ENCODE data around the gene SLAMF7. TPM values are rescaled to one million over a fixed set of nuclear protein-coding genes. Genes with fewer than 3 reads are reported as not detected.

The SLAMF7 gene
- total and polyA plus RNA-seq, 2 of the 8 experiments (the other 6 are each of a cell fraction or from before 2014, with no cell fraction given): not detected

DNA sequence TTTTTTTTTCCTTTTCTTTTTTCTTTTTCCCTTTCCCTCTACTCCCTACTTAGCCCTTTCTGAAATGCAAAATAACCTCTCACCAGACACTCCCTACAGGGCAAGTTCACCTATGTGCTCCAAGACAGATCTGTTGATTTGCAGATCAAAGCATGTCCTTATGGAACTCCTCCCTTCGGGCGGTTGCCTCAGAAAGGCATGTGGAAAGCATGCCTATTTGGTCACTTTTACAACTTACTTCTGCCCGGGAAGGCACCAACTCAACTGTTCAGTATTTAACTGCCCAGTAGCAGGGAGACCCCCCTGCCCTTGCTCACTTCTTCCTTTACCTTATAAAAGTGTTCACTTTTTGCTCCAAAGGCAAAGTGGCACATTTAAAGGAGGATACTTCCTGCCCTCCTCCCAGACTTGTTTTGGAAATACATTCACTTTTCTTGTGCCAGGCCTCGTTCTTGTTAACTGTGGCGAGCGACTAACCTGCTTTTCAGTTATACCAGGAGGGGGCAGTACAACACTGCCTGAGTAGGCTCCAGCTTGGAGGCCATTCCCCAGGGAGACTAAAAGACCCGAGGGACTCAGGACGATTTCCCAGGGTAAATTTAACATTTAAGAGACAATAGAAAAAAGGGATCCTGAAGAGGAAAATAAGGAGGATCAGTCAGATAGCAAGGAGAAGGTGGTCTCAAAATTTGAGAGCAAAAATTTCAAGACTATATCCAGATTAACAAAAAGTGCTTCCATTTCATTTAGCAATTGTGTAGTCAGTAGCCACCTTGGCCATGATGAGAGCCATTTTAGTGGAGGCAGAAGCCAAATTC, 12.3 kb upstream of the SLAMF7 start (continued):
- TF ChIP-seq, protein P1, sequence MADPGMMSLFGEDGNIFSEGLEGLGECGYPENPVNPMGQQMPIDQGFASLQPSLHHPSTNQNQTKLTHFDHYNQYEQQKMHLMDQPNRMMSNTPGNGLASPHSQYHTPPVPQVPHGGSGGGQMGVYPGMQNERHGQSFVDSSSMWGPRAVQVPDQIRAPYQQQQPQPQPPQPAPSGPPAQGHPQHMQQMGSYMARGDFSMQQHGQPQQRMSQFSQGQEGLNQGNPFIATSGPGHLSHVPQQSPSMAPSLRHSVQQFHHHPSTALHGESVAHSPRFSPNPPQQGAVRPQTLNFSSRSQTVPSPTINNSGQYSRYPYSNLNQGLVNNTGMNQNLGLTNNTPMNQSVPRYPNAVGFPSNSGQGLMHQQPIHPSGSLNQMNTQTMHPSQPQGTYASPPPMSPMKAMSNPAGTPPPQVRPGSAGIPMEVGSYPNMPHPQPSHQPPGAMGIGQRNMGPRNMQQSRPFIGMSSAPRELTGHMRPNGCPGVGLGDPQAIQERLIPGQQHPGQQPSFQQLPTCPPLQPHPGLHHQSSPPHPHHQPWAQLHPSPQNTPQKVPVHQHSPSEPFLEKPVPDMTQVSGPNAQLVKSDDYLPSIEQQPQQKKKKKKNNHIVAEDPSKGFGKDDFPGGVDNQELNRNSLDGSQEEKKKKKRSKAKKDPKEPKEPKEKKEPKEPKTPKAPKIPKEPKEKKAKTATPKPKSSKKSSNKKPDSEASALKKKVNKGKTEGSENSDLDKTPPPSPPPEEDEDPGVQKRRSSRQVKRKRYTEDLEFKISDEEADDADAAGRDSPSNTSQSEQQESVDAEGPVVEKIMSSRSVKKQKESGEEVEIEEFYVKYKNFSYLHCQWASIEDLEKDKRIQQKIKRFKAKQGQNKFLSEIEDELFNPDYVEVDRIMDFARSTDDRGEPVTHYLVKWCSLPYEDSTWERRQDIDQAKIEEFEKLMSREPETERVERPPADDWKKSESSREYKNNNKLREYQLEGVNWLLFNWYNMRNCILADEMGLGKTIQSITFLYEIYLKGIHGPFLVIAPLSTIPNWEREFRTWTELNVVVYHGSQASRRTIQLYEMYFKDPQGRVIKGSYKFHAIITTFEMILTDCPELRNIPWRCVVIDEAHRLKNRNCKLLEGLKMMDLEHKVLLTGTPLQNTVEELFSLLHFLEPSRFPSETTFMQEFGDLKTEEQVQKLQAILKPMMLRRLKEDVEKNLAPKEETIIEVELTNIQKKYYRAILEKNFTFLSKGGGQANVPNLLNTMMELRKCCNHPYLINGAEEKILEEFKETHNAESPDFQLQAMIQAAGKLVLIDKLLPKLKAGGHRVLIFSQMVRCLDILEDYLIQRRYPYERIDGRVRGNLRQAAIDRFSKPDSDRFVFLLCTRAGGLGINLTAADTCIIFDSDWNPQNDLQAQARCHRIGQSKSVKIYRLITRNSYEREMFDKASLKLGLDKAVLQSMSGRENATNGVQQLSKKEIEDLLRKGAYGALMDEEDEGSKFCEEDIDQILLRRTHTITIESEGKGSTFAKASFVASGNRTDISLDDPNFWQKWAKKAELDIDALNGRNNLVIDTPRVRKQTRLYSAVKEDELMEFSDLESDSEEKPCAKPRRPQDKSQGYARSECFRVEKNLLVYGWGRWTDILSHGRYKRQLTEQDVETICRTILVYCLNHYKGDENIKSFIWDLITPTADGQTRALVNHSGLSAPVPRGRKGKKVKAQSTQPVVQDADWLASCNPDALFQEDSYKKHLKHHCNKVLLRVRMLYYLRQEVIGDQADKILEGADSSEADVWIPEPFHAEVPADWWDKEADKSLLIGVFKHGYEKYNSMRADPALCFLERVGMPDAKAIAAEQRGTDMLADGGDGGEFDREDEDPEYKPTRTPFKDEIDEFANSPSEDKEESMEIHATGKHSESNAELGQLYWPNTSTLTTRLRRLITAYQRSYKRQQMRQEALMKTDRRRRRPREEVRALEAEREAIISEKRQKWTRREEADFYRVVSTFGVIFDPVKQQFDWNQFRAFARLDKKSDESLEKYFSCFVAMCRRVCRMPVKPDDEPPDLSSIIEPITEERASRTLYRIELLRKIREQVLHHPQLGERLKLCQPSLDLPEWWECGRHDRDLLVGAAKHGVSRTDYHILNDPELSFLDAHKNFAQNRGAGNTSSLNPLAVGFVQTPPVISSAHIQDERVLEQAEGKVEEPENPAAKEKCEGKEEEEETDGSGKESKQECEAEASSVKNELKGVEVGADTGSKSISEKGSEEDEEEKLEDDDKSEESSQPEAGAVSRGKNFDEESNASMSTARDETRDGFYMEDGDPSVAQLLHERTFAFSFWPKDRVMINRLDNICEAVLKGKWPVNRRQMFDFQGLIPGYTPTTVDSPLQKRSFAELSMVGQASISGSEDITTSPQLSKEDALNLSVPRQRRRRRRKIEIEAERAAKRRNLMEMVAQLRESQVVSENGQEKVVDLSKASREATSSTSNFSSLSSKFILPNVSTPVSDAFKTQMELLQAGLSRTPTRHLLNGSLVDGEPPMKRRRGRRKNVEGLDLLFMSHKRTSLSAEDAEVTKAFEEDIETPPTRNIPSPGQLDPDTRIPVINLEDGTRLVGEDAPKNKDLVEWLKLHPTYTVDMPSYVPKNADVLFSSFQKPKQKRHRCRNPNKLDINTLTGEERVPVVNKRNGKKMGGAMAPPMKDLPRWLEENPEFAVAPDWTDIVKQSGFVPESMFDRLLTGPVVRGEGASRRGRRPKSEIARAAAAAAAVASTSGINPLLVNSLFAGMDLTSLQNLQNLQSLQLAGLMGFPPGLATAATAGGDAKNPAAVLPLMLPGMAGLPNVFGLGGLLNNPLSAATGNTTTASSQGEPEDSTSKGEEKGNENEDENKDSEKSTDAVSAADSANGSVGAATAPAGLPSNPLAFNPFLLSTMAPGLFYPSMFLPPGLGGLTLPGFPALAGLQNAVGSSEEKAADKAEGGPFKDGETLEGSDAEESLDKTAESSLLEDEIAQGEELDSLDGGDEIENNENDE (IDR thresholded peaks at IDR 0.05; ENCODE audit: insufficient replicate concordance, low read length): peak; percentile 28
- TF ChIP-seq TCF12 (IDR thresholded peaks at IDR 0.05; ENCODE audit: low read depth, low read length) (no peak), SIX5 (IDR thresholded peaks at IDR 0.05; ENCODE audit: low read depth, low read length) (no peak), TBP (IDR thresholded peaks at IDR 0.05; ENCODE audit: low read depth, low read length) (no peak), CREB1 (IDR thresholded peaks at IDR 0.05) (no peak), POU5F1 (IDR thresholded peaks at IDR 0.05; ENCODE audit: low read depth, low read length) (no peak), JUN (IDR thresholded peaks at IDR 0.05; ENCODE audit: low read depth, low read length) (no peak), SRF (IDR thresholded peaks at IDR 0.05; ENCODE audit: low read depth, low read length) (no peak), CBX5 (IDR thresholded peaks at IDR 0.05; ENCODE audit: low read depth, low read length) (no peak), EGR1 (IDR thresholded peaks at IDR 0.05; ENCODE audit: borderline replicate concordance, low read depth, low read length) (no peak)
- TF ChIP-seq, protein P2, sequence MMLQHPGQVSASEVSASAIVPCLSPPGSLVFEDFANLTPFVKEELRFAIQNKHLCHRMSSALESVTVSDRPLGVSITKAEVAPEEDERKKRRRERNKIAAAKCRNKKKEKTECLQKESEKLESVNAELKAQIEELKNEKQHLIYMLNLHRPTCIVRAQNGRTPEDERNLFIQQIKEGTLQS (IDR thresholded peaks at IDR 0.05; ENCODE audit: insufficient read depth, low read depth, low read length): no peak

Data from H1 (cell line).